Naive thymus-derived CD4-positive, alpha-beta T cell (primary cell): ENCODE measurements around the gene SLC35E2B. TPM values are rescaled to one million over a fixed set of nuclear protein-coding genes. Genes with fewer than 3 reads are reported as not detected.
A peak's percentile ranks its signal among the peaks of the same experiment; 100 is the strongest.
"Not testable (repeated sequence)": the region's sequence is repeated elsewhere in the genome, so short reads cannot be mapped to it uniquely, and the experiment has no call there.

Experiments
- ATAC-seq: fragments of 150-1000 bp; cut with Tn5 transposase; 2 replicates; pipeline ENCODE4 v1.10.0; 2021; ENCODE audit warnings: mild to moderate bottlenecking, moderate library complexity
- CTCF ChIA-PET: fragments of 350-600 bp; sonication (Branson Sonifier 250); formaldehyde crosslinking; loops from one replicate; lab custom pipeline; 2021; ENCODE audit warnings: antibody characterized with exemption; lab: Charles Lee
- POLR2A ChIA-PET: fragments of 350-600 bp; sonication (Branson Sonifier 250); formaldehyde crosslinking; loops from one replicate; lab custom pipeline; 2021; ENCODE audit warnings: antibody characterized with exemption, inconsistent platforms; lab: Charles Lee
- DNase-seq, 9 donors: peaks; one replicate each; pipeline versions ENCODE4 v3.0.0 to v3.0.0-alpha.2; 2020 to 2022; ENCODE audit warnings: mixed read lengths in 1 of 9
- H3K27ac ChIP-seq: one replicate; pipeline ENCODE4 v1.7.0; 2013; ENCODE audit warnings: mild to moderate bottlenecking, low read depth, low read length, moderate library complexity
- H3K27me3 ChIP-seq, 2 donors: one replicate each; pipeline ENCODE4 v1.7.0; 2013; ENCODE audit warnings: low read length in 2 of 2, mild to moderate bottlenecking in 2 of 2, moderate library complexity in 2 of 2; ENCODE audit not compliant: control insufficient read depth in 2 of 2, insufficient read depth in 2 of 2
- H3K36me3 ChIP-seq, 3 experiments: 1 replicate in 2 of 3; 2 replicates in 1 of 3; pipeline ENCODE4 v1.7.0; 2013; ENCODE audit warnings: low read length in 3 of 3, mild to moderate bottlenecking in 3 of 3, moderate library complexity in 1 of 3; ENCODE audit not compliant: insufficient read depth in 3 of 3, control insufficient read depth in 2 of 3
- H3K4me1 ChIP-seq, 2 donors: one replicate each; pipeline ENCODE4 v1.7.0; 2013; ENCODE audit warnings: low read length in 2 of 2, mild to moderate bottlenecking in 2 of 2, moderate library complexity in 1 of 2; ENCODE audit not compliant: control insufficient read depth in 2 of 2, insufficient read depth in 2 of 2
- H3K4me3 ChIP-seq: 2 replicates; pipeline ENCODE4 v1.7.0; 2013; ENCODE audit warnings: mild to moderate bottlenecking, low read length
- H3K9me3 ChIP-seq, 3 experiments: 1 replicate in 2 of 3; 2 replicates in 1 of 3; pipeline ENCODE4 v1.7.0; 2013; ENCODE audit warnings: low read length in 3 of 3; ENCODE audit not compliant: control insufficient read depth in 2 of 3
- H3K27ac Mint-ChIP-seq, 9 donors: one replicate each; pipeline ENCODE4 v1.8.0; 2020 to 2022; ENCODE audit warnings: mixed read lengths in 9 of 9, mild to moderate bottlenecking in 8 of 9, moderate library complexity in 5 of 9, inconsistent platforms in 2 of 9
- H3K27me3 Mint-ChIP-seq, 5 donors: one replicate each; pipeline ENCODE4 v1.8.0; 2021 to 2022; ENCODE audit warnings: mixed read lengths in 5 of 5, mild to moderate bottlenecking in 1 of 5
- H3K36me3 Mint-ChIP-seq, 5 donors: one replicate each; pipeline ENCODE4 v1.8.0; 2020 to 2022; ENCODE audit warnings: mixed read lengths in 5 of 5, mild to moderate bottlenecking in 3 of 5, inconsistent platforms in 1 of 5
- H3K4me1 Mint-ChIP-seq, 7 donors: one replicate each; pipeline ENCODE4 v1.8.0; 2020 to 2022; ENCODE audit warnings: mixed read lengths in 7 of 7, mild to moderate bottlenecking in 3 of 7, inconsistent platforms in 1 of 7
- H3K4me3 Mint-ChIP-seq, 10 donors: one replicate each; pipeline ENCODE4 v1.8.0; 2020 to 2022; ENCODE audit warnings: mild to moderate bottlenecking in 10 of 10, mixed read lengths in 10 of 10, moderate library complexity in 6 of 10, inconsistent platforms in 2 of 10
- H3K9me3 Mint-ChIP-seq, 11 donors: one replicate each; pipeline ENCODE4 v1.8.0; 2020 to 2022; ENCODE audit warnings: mixed read lengths in 11 of 11, mild to moderate bottlenecking in 4 of 11, inconsistent platforms in 1 of 11, moderate library complexity in 1 of 11
- intact Hi-C, 2 donors: fragments of 100-400 bp; cut with micrococcal nuclease; formaldehyde crosslinking; loops; one replicate each; pipeline ENCODE4 v1.15.1; 2023
- polyA plus RNA-seq, 2 donors: library from polyadenylated mRNA; unstranded; fragments of 300-500 nt; fragmentation: Illumina TruSeq; gene quantifications; one replicate each; pipeline ENCODE4 v1.2.3, GENCODE V29; 2021
- total RNA-seq, 6 experiments: library from RNA in 5 of 6; stranded (reverse) in 5 of 6; gene quantifications; 1 replicate in 5 of 6; 2 replicates in 1 of 6; pipeline ENCODE4 v1.2.3 and lab custom pipeline; 2021 to 2026

SLC35E2B gene
- total and polyA plus RNA-seq, 7 experiments from 2014 or later, result 45.4 to 138 (median 72.1) TPM

GRCh38 chr1:1640711-1641461 is 51.7 kb downstream of the SLC35E2B start:
- H3K27me3 ChIP-seq, intact Hi-C loops, CTCF ChIA-PET, H3K27ac Mint-ChIP-seq, DNase-seq, H3K4me3 ChIP-seq, H3K27me3 Mint-ChIP-seq, POLR2A ChIA-PET, H3K36me3 Mint-ChIP-seq, H3K4me3 Mint-ChIP-seq, H3K27ac ChIP-seq, H3K9me3 ChIP-seq, H3K4me1 Mint-ChIP-seq, H3K9me3 Mint-ChIP-seq, H3K4me1 ChIP-seq, ATAC-seq: not testable (repeated sequence)
- H3K36me3 ChIP-seq, result peaks cover 0 to 14% (median 0%) of the 10 kb centered on the region in 3 experiments

GRCh38 chr1:1640081-1640480 is 52.5 kb downstream of the SLC35E2B start:
- H3K27me3 Mint-ChIP-seq, H3K9me3 Mint-ChIP-seq, H3K9me3 ChIP-seq, DNase-seq, POLR2A ChIA-PET, ATAC-seq, H3K4me3 ChIP-seq, H3K4me1 ChIP-seq, H3K4me1 Mint-ChIP-seq, H3K4me3 Mint-ChIP-seq, CTCF ChIA-PET, H3K36me3 Mint-ChIP-seq, H3K27ac ChIP-seq, intact Hi-C loops, H3K27ac Mint-ChIP-seq, H3K27me3 ChIP-seq: not testable (repeated sequence)
- peaks cover 0 to 14% (median 0%) of the 10 kb centered on the region in 3 experiments for H3K36me3 ChIP-seq

- intact Hi-C loops, H3K27ac Mint-ChIP-seq, DNase-seq, H3K9me3 Mint-ChIP-seq, H3K27me3 ChIP-seq, H3K9me3 ChIP-seq, H3K4me3 Mint-ChIP-seq, H3K4me1 Mint-ChIP-seq, H3K4me3 ChIP-seq, H3K4me1 ChIP-seq, ATAC-seq, H3K36me3 Mint-ChIP-seq, H3K27me3 Mint-ChIP-seq, H3K27ac ChIP-seq, CTCF ChIA-PET: not testable (repeated sequence)
- POLR2A ChIA-PET, result interaction anchor here (0.7 kb wide), 1 partner anchor 80 kb away, joined by 4 read pairs; no protein-coding TSS in a partner anchor
- peaks cover 0 to 14% (median 0%) of the 10 kb centered on the region in 3 experiments for H3K36me3 ChIP-seq
These were observed 53.2 kb downstream of the SLC35E2B start for GRCh38 chr1:1639368-1639767.

GRCh38 chr1:1638528-1638927 is 54.1 kb downstream of the SLC35E2B start:
- H3K9me3 ChIP-seq, H3K9me3 Mint-ChIP-seq, H3K36me3 Mint-ChIP-seq, CTCF ChIA-PET, ATAC-seq, H3K4me1 ChIP-seq, DNase-seq, H3K4me3 ChIP-seq, H3K4me1 Mint-ChIP-seq, intact Hi-C loops, H3K27me3 ChIP-seq, H3K27ac Mint-ChIP-seq, H3K27ac ChIP-seq, H3K4me3 Mint-ChIP-seq, H3K27me3 Mint-ChIP-seq: not testable (repeated sequence)
- peaks cover 0 to 14% (median 0%) of the 10 kb centered on the region in 3 experiments for H3K36me3 ChIP-seq
- POLR2A ChIA-PET, result interaction anchor here (0.7 kb wide), 1 partner anchor 79 kb away, joined by 4 read pairs; no protein-coding TSS in a partner anchor

- intact Hi-C loops, H3K27me3 Mint-ChIP-seq, H3K4me1 Mint-ChIP-seq, H3K4me3 ChIP-seq, H3K27me3 ChIP-seq, CTCF ChIA-PET, H3K36me3 Mint-ChIP-seq, POLR2A ChIA-PET, H3K27ac ChIP-seq, H3K4me3 Mint-ChIP-seq, H3K9me3 ChIP-seq, DNase-seq, H3K9me3 Mint-ChIP-seq, ATAC-seq, H3K27ac Mint-ChIP-seq, H3K4me1 ChIP-seq: not testable (repeated sequence)
- H3K36me3 ChIP-seq, result peaks cover 0 to 14% (median 0%) of the 10 kb centered on the region in 3 experiments
These were observed 55.1 kb downstream of the SLC35E2B start for GRCh38 chr1:1637479-1637875.

GRCh38 chr1:1636621-1637478 is 55.7 kb downstream of the SLC35E2B start:
- H3K4me1 ChIP-seq, H3K27me3 ChIP-seq, DNase-seq, H3K9me3 Mint-ChIP-seq, ATAC-seq, H3K4me1 Mint-ChIP-seq, H3K4me3 ChIP-seq, H3K27ac ChIP-seq, H3K36me3 Mint-ChIP-seq, CTCF ChIA-PET, POLR2A ChIA-PET, H3K9me3 ChIP-seq, intact Hi-C loops, H3K4me3 Mint-ChIP-seq, H3K27me3 Mint-ChIP-seq: not testable (repeated sequence)
- H3K36me3 ChIP-seq, result peaks cover 0 to 14% (median 0%) of the 10 kb centered on the region in 3 experiments
- H3K27ac Mint-ChIP-seq, result peak overlapping the region in 1 of 9 donors; percentile 43
